Prostate gland (tissue), 2 donors: ENCODE data around the gene HLX.

Source experiments
- CTCF ChIP-seq, 4 experiments: fragments of 200-600 bp in 2 of 4; fragments of 450-650 bp in 2 of 4; sonication (generic) in 2 of 4; IDR thresholded peaks; 1 replicate in 3 of 4; 2 replicates in 1 of 4; pipeline ENCODE4 v1.5.1; 2016 to 2019; ENCODE audit warnings: antibody characterized with exemption in 4 of 4, mild to moderate bottlenecking in 2 of 4, moderate library complexity in 2 of 4
- POLR2A ChIP-seq: fragments of 450-650 bp; IDR thresholded peaks from one replicate; pipeline ENCODE4 v1.6.1; 2016; ENCODE audit warnings: antibody characterized with exemption, mild to moderate bottlenecking
- POLR2AphosphoS5 ChIP-seq: sonication (generic); formaldehyde crosslinking; IDR thresholded peaks from one replicate; pipeline ENCODE4 v1.6.1; 2017; ENCODE audit warnings: antibody characterized with exemption

GRCh38 chr1:220889848-220890287 is 10.6 kb downstream of the HLX start:
- TF ChIP-seq CTCF (IDR thresholded peaks at IDR 0.05) (no peak), POLR2A (no peak), POLR2AphosphoS5 (no peak)
